Transverse colon (tissue), 3 donors: Measurements from ENCODE around the gene RAB37.

Experiments used
- CTCF ChIP-seq, 5 experiments: fragments of 200-600 bp in 3 of 5; fragments of 450-650 bp in 2 of 5; sonication (generic) in 3 of 5; IDR thresholded peaks; 1 replicate in 2 of 5; 2 replicates in 3 of 5; pipeline ENCODE4 v1.5.1; 2016 to 2017; ENCODE audit warnings: antibody characterized with exemption in 5 of 5, inconsistent platforms in 3 of 5, mild to moderate bottlenecking in 2 of 5, moderate library complexity in 1 of 5
- EP300 ChIP-seq: sonication (generic); formaldehyde crosslinking; IDR thresholded peaks from one replicate; pipeline ENCODE4 v1.6.1; 2017; ENCODE audit warnings: antibody characterized with exemption, low read depth
- POLR2A ChIP-seq: fragments of 450-650 bp; IDR thresholded peaks from one replicate; pipeline ENCODE4 v1.6.1; 2016; ENCODE audit warnings: antibody characterized with exemption, mild to moderate bottlenecking, moderate library complexity

- TF ChIP-seq POLR2A (peak; percentile 57), EP300 (no peak), CTCF (IDR thresholded peaks at IDR 0.05) (peak; percentile 99 to 100 (median 100))
These were observed 7.9 kb downstream of the RAB37 start for GRCh38 chr17:74744714-74745547.
